Ishikawa (cell line): ENCODE measurements around the gene ACSL5.

Source experiments
- EP300 ChIP-seq: IDR thresholded peaks from 2 replicates; pipeline ENCODE4 v1.6.1; 2012; ENCODE audit warnings: borderline replicate concordance
- TAF1 ChIP-seq: IDR thresholded peaks from 2 replicates; pipeline ENCODE4 v1.6.1; 2012; ENCODE audit warnings: low read depth, mild to moderate bottlenecking
- TF ChIP-seq, protein P1 (sequence below): IDR thresholded peaks from 2 replicates; pipeline ENCODE4 v1.6.1; 2012

DNA sequence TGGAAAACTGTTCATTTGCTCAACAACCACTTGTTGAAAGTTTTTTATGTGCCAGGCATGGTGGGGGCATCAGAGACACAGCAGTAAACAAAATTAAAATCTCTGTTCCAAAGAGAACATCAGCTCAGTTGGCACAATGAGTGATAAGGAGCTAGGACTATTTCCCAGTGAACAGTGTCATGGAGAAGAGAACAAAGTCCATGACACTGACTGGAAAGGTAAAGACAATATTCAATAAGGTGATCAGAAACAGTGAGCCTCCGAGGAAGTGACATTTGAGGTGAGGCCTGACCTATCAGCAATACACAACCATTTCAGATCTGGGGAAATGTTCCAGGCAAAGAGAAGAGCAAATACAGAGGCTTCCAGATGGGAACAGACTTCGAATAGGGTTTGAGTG is 14.6 kb downstream of the ACSL5 start:
- TF ChIP-seq, protein P1, sequence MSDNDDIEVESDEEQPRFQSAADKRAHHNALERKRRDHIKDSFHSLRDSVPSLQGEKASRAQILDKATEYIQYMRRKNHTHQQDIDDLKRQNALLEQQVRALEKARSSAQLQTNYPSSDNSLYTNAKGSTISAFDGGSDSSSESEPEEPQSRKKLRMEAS: no peak
- TF ChIP-seq TAF1 (no peak), EP300 (no peak)
